NOMO-1 (cell line): Measurements from ENCODE around the gene RARG.

Experiments
- DNase-seq, 2 experiments: peaks; one replicate each; lab custom pipeline; 2025; ENCODE audit not compliant: unreplicated experiment in 2 of 2; lab: John Stamatoyannopoulos, UW

RARG gene

GRCh38 chr12:53245286-53245685 lies 13.3 kb upstream of the RARG start:
- no peak for DNase-seq

DNA sequence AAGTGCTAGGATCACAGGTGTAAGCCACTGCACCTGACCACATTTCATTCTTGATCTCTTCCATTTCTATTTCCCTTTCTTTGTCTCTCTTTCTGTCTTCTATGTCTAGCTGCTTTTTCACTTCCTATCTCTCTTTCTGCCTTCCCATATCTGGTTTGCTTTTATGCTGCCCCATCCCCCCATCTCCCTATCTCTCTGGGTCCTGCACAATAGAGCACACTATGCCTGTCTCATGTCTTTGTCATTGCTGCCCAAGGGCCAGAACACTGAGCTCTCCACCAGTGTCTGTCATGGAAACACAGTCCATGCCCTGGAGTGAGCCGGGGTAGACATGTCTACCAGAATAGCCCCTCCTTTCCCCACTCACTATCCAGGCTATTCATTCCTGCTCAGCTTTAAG lies 12.3 kb upstream of the RARG start:
- peak in 1 of 2 experiments; percentile 46 for DNase-seq

- no peak for DNase-seq
Observed at GRCh38 chr12:53241623-53242412, 9.8 kb upstream of the RARG start.

DNA sequence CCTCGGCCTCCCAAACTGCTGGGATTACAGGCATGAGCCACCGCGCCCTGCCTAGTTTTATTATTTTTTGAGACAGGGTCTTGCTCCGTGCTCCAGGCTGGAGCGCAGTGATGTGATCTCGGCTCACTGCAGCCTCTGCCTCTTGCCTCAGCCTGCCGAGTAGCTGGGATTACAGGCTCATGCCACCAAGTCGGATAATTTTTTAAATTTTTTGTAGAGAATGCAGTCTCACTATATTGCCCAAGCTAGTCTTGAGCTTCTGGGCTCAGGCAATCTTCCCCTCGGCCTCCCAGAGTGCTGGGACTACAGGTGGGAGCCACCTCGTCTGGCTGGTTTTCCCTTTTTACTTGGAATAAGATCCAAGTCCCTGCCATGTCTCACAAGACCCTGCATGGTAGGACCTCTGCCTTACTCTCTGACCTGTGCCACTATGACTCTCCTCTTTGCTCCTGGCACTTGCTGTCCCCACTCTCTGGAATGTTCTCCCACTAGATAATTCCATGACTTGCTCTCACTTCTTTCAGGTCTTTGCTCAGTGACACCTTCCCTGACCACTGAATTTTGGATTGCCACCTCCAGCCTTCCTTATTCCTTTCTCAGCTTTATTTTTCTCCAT lies 7.7 kb upstream of the RARG start:
- DNase-seq, result no peak

GRCh38 chr12:53236443-53237111 lies 4.6 kb upstream of the RARG start:
- DNase-seq, result no peak

- no peak for DNase-seq
Observed at GRCh38 chr12:53235742-53236442, 3.9 kb upstream of the RARG start.

- no peak for DNase-seq
Observed at GRCh38 chr12:53235164-53235563, 3.2 kb upstream of the RARG start.

DNA sequence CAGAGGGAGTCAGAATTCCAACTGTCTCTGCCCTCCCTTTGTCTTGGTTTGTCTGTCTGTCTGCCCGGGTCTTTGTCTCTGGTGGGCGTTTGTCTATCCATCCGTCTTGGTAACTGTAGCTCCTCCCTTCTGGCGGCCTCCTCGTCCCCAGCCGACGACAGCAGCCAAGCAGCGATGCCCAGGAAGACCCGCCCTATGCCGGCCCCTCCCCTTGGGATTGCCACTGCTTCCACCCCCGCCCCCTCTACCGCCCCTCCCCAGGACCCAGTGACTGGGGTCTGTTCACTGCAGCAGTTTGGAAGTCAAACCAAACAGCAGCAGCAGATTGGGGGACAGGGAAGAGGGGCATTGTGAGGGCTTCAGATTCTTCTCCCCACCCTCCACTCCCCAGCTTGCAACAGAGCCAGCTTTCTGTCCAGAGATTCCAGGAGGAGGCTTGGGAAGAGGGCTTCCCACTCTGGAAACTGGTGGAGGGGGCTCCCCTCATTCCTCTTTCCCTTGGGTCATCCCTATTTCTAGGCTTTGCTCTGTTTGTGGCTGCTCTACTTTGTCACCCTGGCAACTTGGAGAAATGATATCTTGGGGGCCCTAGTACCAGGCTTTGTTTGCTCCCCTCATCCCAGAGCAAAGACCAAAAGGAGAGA lies 2.4 kb upstream of the RARG start:
- no peak for DNase-seq

- DNase-seq, result no peak
Observed at GRCh38 chr12:53233671-53234121, 1.7 kb upstream of the RARG start.

DNA sequence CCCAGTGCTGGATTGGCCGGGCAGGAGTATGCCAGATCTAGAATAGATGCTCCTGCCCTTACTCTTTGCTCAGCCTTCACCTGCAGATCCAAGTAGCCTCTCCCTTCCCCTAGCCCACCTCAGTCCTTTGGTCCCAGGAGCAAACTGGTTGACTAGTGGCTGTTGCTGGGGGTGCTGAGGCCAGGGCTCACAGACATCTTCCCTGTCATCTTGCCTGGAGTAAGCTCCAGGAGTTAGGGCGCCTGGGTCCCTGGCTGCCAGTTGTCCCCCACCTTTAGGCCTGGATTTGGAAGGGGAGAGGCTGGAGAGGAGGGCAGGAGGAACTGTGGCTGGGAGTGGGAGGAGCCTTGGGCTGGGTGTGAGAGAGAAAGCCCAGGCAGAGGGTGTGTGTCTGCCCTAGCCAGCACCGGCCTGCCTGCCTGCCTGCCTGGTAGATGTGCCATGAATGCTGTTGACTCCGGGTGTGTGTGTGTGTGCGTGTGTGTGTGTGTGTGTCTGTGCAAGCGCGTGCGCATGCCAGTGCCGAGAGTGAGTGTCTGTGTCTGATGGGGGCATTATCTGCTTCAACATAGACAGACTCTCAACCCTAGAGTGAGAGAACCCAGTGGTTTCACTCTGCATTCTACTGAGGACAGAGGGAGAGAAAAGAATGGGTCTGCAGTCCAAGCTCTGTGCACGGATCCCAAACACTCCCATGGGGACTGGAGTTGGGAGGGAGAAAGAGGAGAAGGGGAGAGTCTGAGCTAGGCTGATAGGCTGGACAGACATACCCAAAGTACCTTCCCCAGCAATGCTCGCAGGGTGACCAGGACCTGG lies 845 bp upstream of the RARG start:
- DNase-seq, result no peak

DNA sequence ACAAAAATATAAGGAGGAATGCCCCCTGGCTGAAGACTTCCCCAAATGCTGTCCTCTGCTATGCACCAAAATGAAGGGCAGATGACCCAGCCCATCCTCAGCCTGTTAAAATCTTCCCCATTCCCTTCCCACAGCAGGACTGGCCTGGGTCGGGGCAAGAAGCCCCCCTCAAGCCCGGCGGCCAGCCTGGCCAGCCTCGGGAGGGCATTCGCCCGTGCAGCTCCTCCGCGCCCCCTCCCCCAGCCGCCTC lies 413 bp downstream of the RARG start:
- no peak for DNase-seq

- DNase-seq, result no peak
Observed at GRCh38 chr12:53230108-53230845, 1.7 kb downstream of the RARG start.

GRCh38 chr12:53229454-53229853 lies 2.6 kb downstream of the RARG start:
- DNase-seq, result no peak

- no peak for DNase-seq
Observed at GRCh38 chr12:53227836-53228235, 4.2 kb downstream of the RARG start.

DNA sequence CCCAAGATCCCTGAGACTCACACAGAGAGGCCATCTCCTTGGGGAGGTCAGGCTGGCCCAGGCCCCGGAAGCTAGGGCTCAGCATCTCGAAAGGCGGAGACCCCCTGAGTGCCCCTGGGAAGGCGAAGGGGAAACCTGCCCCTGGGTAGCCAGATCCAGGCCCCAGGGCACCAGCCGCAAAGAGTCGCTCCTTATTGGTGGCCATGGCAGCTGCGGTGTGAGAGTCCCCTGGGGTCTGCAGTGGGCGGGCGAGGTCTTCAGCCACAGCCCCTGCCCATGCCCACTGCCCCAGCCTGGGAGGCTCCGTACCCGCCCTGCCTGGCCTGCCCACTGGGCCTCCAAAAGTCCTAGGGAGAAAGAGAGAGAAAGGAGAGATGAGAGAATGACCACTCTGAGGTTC lies 4.7 kb downstream of the RARG start:
- DNase-seq, result no peak

- no peak for DNase-seq
Observed at GRCh38 chr12:53226815-53227214, 5.2 kb downstream of the RARG start.

- no peak for DNase-seq
Observed at GRCh38 chr12:53225635-53226424, 6.2 kb downstream of the RARG start.

- DNase-seq, result no peak
Observed at GRCh38 chr12:53224897-53225634, 6.9 kb downstream of the RARG start.
